ENCODE results near the gene MOB1A. TPM values are rescaled to one million over a fixed set of nuclear protein-coding genes. Genes with fewer than 3 reads are reported as not detected.

MOB1A gene
- total and polyA plus RNA-seq, 2 experiments from 2014 or later = 36.2 to 111 TPM

DNA sequence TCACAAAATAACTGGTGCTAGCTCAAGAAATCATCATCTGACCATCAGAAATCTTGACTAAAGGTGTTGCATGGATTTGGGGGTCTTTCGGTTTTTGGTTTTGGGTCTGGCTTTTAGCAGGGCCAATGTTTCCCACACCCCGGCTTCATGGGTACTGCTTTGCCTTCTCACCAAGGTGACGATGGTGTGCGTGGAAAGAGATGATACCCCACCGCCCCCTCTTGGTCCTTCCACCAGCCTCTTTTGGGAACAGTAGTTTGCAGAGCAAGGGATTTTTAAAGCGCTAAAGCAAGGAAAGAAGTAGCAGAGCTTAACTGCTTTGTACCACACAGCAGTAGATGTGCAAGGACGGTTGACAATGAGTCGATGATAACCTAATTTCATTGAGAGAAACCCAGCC is 73.3 kb downstream of the MOB1A start:
- Mint-ChIP-seq H3K9me3 (no peaks in the 10 kb centered on the region), H3K27ac (no peak overlapping the region), H3K36me3 (ENCODE audit: low read depth) (peaks cover 16% of the 10 kb centered on the region), H3K4me1 (peaks cover 26% of the 10 kb centered on the region), H3K4me3 (no peak overlapping the region), H3K27me3 (ENCODE audit: insufficient read depth, low read depth, poor library complexity) (peaks cover 10% of the 10 kb centered on the region)
- Histone ChIP-seq H3K4me3 (no peak overlapping the region), H3F3A (replicated peaks; ENCODE audit: low read depth) (peaks cover 3% of the 10 kb centered on the region; the same call in 1 of the 2 replicates), H3K27me3 (ENCODE audit: insufficient read depth) (no peaks in the 10 kb centered on the region), H3K36me3 (ENCODE audit: insufficient read depth) (no peaks in the 10 kb centered on the region), H3K9me2 (ENCODE audit: insufficient read depth) (no peaks in the 10 kb centered on the region), H3K79me2 (replicated peaks; ENCODE audit: insufficient read depth) (no peaks in the 10 kb centered on the region), H3K4me2 (no peak overlapping the region), H3K4me1 (ENCODE audit: insufficient read depth) (peaks cover 27% of the 10 kb centered on the region), H4K20me1 (replicated peaks; ENCODE audit: insufficient read depth) (no peaks in the 10 kb centered on the region; the same call in 1 of the 2 replicates), H2AFZ (no peak overlapping the region), H3K27ac (ENCODE audit: low read depth) (no peak overlapping the region)
- TF ChIP-seq ZNF114 (CRISPR knock-in tag; IDR thresholded peaks at IDR 0.05) (no peak), POLR2AphosphoS5 (IDR thresholded peaks at IDR 0.05; ENCODE audit: low read depth) (no peak), EZH2 (IDR thresholded peaks at IDR 0.05; ENCODE audit: low read depth, unreplicated experiment) (no peak), CREB1 (CRISPR knock-in tag; IDR thresholded peaks at IDR 0.05; ENCODE audit: low read depth) (no peak)
- TF ChIP-seq, protein P1, sequence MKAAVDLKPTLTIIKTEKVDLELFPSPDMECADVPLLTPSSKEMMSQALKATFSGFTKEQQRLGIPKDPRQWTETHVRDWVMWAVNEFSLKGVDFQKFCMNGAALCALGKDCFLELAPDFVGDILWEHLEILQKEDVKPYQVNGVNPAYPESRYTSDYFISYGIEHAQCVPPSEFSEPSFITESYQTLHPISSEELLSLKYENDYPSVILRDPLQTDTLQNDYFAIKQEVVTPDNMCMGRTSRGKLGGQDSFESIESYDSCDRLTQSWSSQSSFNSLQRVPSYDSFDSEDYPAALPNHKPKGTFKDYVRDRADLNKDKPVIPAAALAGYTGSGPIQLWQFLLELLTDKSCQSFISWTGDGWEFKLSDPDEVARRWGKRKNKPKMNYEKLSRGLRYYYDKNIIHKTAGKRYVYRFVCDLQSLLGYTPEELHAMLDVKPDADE (IDR thresholded peaks at IDR 0.05) = no peak
- TF ChIP-seq, protein P2, sequence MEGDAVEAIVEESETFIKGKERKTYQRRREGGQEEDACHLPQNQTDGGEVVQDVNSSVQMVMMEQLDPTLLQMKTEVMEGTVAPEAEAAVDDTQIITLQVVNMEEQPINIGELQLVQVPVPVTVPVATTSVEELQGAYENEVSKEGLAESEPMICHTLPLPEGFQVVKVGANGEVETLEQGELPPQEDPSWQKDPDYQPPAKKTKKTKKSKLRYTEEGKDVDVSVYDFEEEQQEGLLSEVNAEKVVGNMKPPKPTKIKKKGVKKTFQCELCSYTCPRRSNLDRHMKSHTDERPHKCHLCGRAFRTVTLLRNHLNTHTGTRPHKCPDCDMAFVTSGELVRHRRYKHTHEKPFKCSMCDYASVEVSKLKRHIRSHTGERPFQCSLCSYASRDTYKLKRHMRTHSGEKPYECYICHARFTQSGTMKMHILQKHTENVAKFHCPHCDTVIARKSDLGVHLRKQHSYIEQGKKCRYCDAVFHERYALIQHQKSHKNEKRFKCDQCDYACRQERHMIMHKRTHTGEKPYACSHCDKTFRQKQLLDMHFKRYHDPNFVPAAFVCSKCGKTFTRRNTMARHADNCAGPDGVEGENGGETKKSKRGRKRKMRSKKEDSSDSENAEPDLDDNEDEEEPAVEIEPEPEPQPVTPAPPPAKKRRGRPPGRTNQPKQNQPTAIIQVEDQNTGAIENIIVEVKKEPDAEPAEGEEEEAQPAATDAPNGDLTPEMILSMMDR (conservative IDR thresholded peaks at IDR 0.05; ENCODE audit: low read depth in 2 of 2) = peak; percentile 28 to 52; a peak in 3 of 4 replicates
- peak; percentile 15 for ATAC-seq
- peak; percentile 25 for DNase-seq (ENCODE audit: low spot score)

DNA sequence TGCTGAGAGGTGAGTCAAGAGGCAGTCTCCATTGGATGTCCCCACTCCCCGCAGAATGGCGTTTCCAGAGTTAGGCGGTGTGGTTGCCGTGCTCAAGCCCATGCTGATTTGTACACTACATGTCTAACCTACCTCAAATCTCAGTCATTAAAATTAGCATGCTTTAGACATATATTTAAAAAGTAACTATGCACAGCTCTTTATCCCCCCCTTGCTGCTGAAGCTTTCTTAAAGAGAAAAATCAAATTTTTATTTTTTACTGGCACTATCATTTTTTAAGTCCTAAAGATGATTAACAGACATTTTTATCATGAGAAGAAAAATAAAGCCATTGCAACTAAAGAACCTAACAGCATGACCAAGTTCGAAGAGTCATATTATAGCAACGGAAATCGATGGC is 73.8 kb downstream of the MOB1A start:
- Histone ChIP-seq H3K79me2 (replicated peaks; ENCODE audit: insufficient read depth) (no peaks in the 10 kb centered on the region), H3K4me1 (ENCODE audit: insufficient read depth) (peaks cover 27% of the 10 kb centered on the region), H3K9me2 (ENCODE audit: insufficient read depth) (no peaks in the 10 kb centered on the region), H3F3A (replicated peaks; ENCODE audit: low read depth) (peaks cover 3% of the 10 kb centered on the region; the same call in 1 of the 2 replicates), H4K20me1 (replicated peaks; ENCODE audit: insufficient read depth) (no peaks in the 10 kb centered on the region; the same call in 1 of the 2 replicates), H3K27me3 (ENCODE audit: insufficient read depth) (no peaks in the 10 kb centered on the region), H2AFZ (no peak overlapping the region), H3K4me3 (no peak overlapping the region), H3K4me2 (no peak overlapping the region), H3K36me3 (ENCODE audit: insufficient read depth) (no peaks in the 10 kb centered on the region), H3K27ac (ENCODE audit: low read depth) (0 out of 2 replicates have a peak overlapping the region, but pooled peaks have one; percentile 11)
- no peak overlapping the region for H3K4me3 Mint-ChIP-seq
- peaks cover 26% of the 10 kb centered on the region for H3K4me1 Mint-ChIP-seq
- H3K36me3 Mint-ChIP-seq (ENCODE audit: low read depth) = peaks cover 20% of the 10 kb centered on the region
- no peak for ATAC-seq
- H3K27ac Mint-ChIP-seq = no peak overlapping the region
- no peaks in the 10 kb centered on the region for H3K9me3 Mint-ChIP-seq
- peaks cover 10% of the 10 kb centered on the region for H3K27me3 Mint-ChIP-seq (ENCODE audit: insufficient read depth, low read depth, poor library complexity)
- DNase-seq (ENCODE audit: low spot score) = no peak
- no peak for TF ChIP-seq JUNB (IDR thresholded peaks at IDR 0.05; ENCODE audit: unreplicated experiment)
- TF ChIP-seq, protein P1 (IDR thresholded peaks at IDR 0.05) = no peak

All from GM23338 (cell line).